ENCODE data around the gene SLC8A3. TPM values are rescaled to one million over a fixed set of nuclear protein-coding genes. Genes with fewer than 3 reads are reported as not detected.

Gene SLC8A3
- total RNA-seq, 4 donors from 2014 or later = 0.85 to 1.8 (median 1.0) TPM; not detected in 1

GRCh38 chr14:70137788-70138187 lies 51.0 kb downstream of the SLC8A3 start:
- Histone ChIP-seq H3K27ac (no peak overlapping the region), H3K27me3 (no peaks in the 10 kb centered on the region), H3K9me3 (no peaks in the 10 kb centered on the region), H3K4me3 (no peak overlapping the region), H3K36me3 (no peaks in the 10 kb centered on the region), H3K4me1 (no peaks in the 10 kb centered on the region)
- no peak for TF ChIP-seq POLR2A (IDR thresholded peaks at IDR 0.05)
- TF ChIP-seq CTCF (IDR thresholded peaks at IDR 0.05) = no peak
- no peak for DNase-seq
- intact Hi-C loops (cut with DNase I; ENCODE audit: low total_unique reads) = no loop called here

DNA sequence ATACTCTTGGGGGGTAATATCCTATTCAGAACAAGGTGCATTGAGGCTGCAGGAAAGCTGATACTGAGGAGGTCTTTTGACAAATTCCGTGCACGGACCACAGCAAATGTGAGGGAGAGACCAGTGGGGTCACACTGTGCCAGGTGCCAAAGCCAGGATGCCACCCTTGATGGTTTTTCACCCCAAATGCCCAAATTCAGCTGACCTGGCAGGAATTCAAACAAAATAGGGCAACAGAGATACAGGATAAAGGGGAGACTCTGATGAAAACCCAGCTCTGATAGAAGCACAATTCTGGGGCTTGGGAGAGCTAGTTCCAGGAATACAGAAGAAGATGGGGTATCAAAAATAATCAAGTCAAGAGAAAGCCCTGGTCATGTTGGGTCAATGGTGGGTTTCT lies 55.3 kb downstream of the SLC8A3 start:
- no peak for TF ChIP-seq POLR2A (IDR thresholded peaks at IDR 0.05)
- TF ChIP-seq CTCF (IDR thresholded peaks at IDR 0.05) = no peak
- intact Hi-C loops (cut with DNase I; ENCODE audit: low total_unique reads) = no loop called here
- Histone ChIP-seq H3K4me1 (no peaks in the 10 kb centered on the region), H3K9me3 (no peaks in the 10 kb centered on the region), H3K4me3 (no peak overlapping the region), H3K27me3 (no peaks in the 10 kb centered on the region), H3K36me3 (no peaks in the 10 kb centered on the region), H3K27ac (no peak overlapping the region)
- DNase-seq = no peak

- intact Hi-C loops (cut with DNase I; ENCODE audit: low total_unique reads) = no loop called here
Observed at GRCh38 chr14:70130482-70130881, 58.3 kb downstream of the SLC8A3 start.

DNA sequence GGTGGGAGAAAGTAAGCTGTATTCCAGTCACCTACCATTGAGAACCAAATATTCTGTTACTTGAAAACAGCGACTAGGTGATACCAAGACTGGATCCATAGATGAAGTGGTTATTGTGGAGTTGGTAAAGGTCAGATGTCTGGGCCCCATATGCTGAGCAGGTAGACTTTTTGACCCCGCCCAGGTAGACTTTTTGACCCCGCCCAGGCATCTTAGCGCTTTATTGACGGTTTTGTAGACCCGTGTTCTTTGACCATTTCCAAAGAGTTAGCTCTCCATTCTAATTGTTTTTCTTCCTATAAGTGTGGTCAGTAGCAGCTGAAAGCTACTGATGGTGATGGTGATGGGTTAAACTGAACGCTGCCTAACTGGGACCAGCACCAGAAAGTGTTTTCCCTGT lies 61.6 kb downstream of the SLC8A3 start:
- intact Hi-C loops (cut with DNase I; ENCODE audit: low total_unique reads) = no loop called here

More at GRCh38 chr14:70130482-70130881, 58.3 kb downstream of the SLC8A3 start:
- H3K4me1 ChIP-seq = no peaks in the 10 kb centered on the region
- no peak for DNase-seq
- TF ChIP-seq POLR2A (IDR thresholded peaks at IDR 0.05) (no peak), CTCF (IDR thresholded peaks at IDR 0.05) (no peak)
- no peaks in the 10 kb centered on the region for H3K36me3 ChIP-seq
- no peak overlapping the region for H3K4me3 ChIP-seq
- H3K27ac ChIP-seq = no peak overlapping the region
- no peaks in the 10 kb centered on the region for H3K27me3 ChIP-seq
- no peaks in the 10 kb centered on the region for H3K9me3 ChIP-seq

GRCh38 chr14:70123796-70124195 lies 65.0 kb downstream of the SLC8A3 start:
- Histone ChIP-seq H3K4me1 (no peaks in the 10 kb centered on the region), H3K36me3 (no peaks in the 10 kb centered on the region), H3K27me3 (no peaks in the 10 kb centered on the region), H3K9me3 (no peaks in the 10 kb centered on the region), H3K27ac (no peak overlapping the region), H3K4me3 (no peak overlapping the region)
- intact Hi-C loops (cut with DNase I; ENCODE audit: low total_unique reads) = no loop called here
- TF ChIP-seq POLR2A (IDR thresholded peaks at IDR 0.05) = no peak
- TF ChIP-seq CTCF (IDR thresholded peaks at IDR 0.05) = no peak
- no peak for DNase-seq

More for the DNA sequence above, 61.6 kb downstream of the SLC8A3 start:
- Histone ChIP-seq H3K4me1 (no peaks in the 10 kb centered on the region), H3K4me3 (no peak overlapping the region), H3K27ac (no peak overlapping the region), H3K9me3 (no peaks in the 10 kb centered on the region), H3K27me3 (no peaks in the 10 kb centered on the region), H3K36me3 (no peaks in the 10 kb centered on the region)
- TF ChIP-seq CTCF (IDR thresholded peaks at IDR 0.05) = no peak
- TF ChIP-seq POLR2A (IDR thresholded peaks at IDR 0.05) = no peak
- no peak for DNase-seq

All from uterus (tissue), 4 donors.